ENCODE data around the gene VAT1.

- TF ChIP-seq, protein P1, sequence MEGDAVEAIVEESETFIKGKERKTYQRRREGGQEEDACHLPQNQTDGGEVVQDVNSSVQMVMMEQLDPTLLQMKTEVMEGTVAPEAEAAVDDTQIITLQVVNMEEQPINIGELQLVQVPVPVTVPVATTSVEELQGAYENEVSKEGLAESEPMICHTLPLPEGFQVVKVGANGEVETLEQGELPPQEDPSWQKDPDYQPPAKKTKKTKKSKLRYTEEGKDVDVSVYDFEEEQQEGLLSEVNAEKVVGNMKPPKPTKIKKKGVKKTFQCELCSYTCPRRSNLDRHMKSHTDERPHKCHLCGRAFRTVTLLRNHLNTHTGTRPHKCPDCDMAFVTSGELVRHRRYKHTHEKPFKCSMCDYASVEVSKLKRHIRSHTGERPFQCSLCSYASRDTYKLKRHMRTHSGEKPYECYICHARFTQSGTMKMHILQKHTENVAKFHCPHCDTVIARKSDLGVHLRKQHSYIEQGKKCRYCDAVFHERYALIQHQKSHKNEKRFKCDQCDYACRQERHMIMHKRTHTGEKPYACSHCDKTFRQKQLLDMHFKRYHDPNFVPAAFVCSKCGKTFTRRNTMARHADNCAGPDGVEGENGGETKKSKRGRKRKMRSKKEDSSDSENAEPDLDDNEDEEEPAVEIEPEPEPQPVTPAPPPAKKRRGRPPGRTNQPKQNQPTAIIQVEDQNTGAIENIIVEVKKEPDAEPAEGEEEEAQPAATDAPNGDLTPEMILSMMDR (IDR thresholded peaks at IDR 0.05; ENCODE audit: poor library complexity, severe bottlenecking), result no peak
- TF ChIP-seq MXI1 (conservative IDR thresholded peaks at IDR 0.05; ENCODE audit: poor library complexity, severe bottlenecking) (no peak), EZH2 (IDR thresholded peaks at IDR 0.05; ENCODE audit: borderline replicate concordance, insufficient read depth, low read length, poor library complexity, severe bottlenecking) (no peak), SMC3 (conservative IDR thresholded peaks at IDR 0.05; ENCODE audit: poor library complexity) (no peak), EP300 (conservative IDR thresholded peaks at IDR 0.05; ENCODE audit: poor library complexity, severe bottlenecking) (no peak), POLR2AphosphoS5 (IDR thresholded peaks at IDR 0.05) (no peak), RAD21 (conservative IDR thresholded peaks at IDR 0.05) (no peak), REST (IDR thresholded peaks at IDR 0.05; ENCODE audit: borderline replicate concordance) (no peak)
These were observed 23.1 kb downstream of the VAT1 start for GRCh38 chr17:42999003-42999525.

Measured in neural cell (in vitro differentiated cells).